Stimulated activated CD4-positive, alpha-beta T cell treated with anti-CD3 and anti-CD28 coated beads, Interleukin-15, amount 100 ng/mL, for 48 hours (primary cell): Measurements from ENCODE around the gene POR.

Experiments
- DNase-seq, 2 donors: peaks; one replicate each; pipeline ENCODE4 v3.0.0-alpha.2; 2020; ENCODE audit warnings: low read depth in 2 of 2

The POR gene

GRCh38 chr7:75979759-75980429 is 64.9 kb downstream of the POR start:
- DNase-seq: no peak

- no peak for DNase-seq
Measured at GRCh38 chr7:75980430-75981202, 65.7 kb downstream of the POR start.

GRCh38 chr7:75981203-75981452 is 66.2 kb downstream of the POR start:
- DNase-seq: no peak

- DNase-seq: no peak
Measured at GRCh38 chr7:75981453-75982305, 66.7 kb downstream of the POR start.

- DNase-seq: no peak
Measured at GRCh38 chr7:75982306-75983064, 67.5 kb downstream of the POR start.

- no peak for DNase-seq
Measured at GRCh38 chr7:75983471-75984129, 68.6 kb downstream of the POR start.

- DNase-seq: no peak
Measured at GRCh38 chr7:75984130-75985008, 69.4 kb downstream of the POR start.

- DNase-seq: no peak
Measured at GRCh38 chr7:75985009-75985517, 70.1 kb downstream of the POR start.

GRCh38 chr7:75985518-75986146 is 70.7 kb downstream of the POR start:
- no peak for DNase-seq

- DNase-seq: no peak
Measured at GRCh38 chr7:75986147-75986781, 71.3 kb downstream of the POR start.

- no peak for DNase-seq
Measured at GRCh38 chr7:75987026-75987804, 72.3 kb downstream of the POR start.

- DNase-seq: no peak
Measured at GRCh38 chr7:75987805-75988567, 73.0 kb downstream of the POR start.

- DNase-seq: no peak
Measured at GRCh38 chr7:75988568-75989499, 73.9 kb downstream of the POR start.

GRCh38 chr7:75989500-75990388 is 74.8 kb downstream of the POR start:
- no peak for DNase-seq

- no peak for DNase-seq
Measured at GRCh38 chr7:75991531-75992082, 76.7 kb downstream of the POR start.
